HUES6 (cell line): ENCODE results near the gene PDE11A.

Experiments
- H3K27ac ChIP-seq: 2 replicates; pipeline ENCODE4 v1.7.0; 2013; ENCODE audit warnings: low read depth, mild to moderate bottlenecking, low read length, inconsistent platforms
- H3K27me3 ChIP-seq: 2 replicates; pipeline ENCODE4 v1.6.1; 2013; ENCODE audit warnings: low read length; ENCODE audit not compliant: control insufficient read depth, insufficient read depth
- H3K36me3 ChIP-seq: 2 replicates; pipeline ENCODE4 v1.6.1; 2013; ENCODE audit warnings: low read length; ENCODE audit not compliant: control insufficient read depth, insufficient read depth
- H3K4me1 ChIP-seq: 2 replicates; pipeline ENCODE4 v1.6.1; 2013; ENCODE audit warnings: low read length; ENCODE audit not compliant: control insufficient read depth, insufficient read depth
- H3K4me3 ChIP-seq: 2 replicates; pipeline ENCODE4 v1.5.1; 2013; ENCODE audit warnings: low read depth, low read length
- H3K9ac ChIP-seq: one replicate; pipeline ENCODE4 v1.6.1; 2013; ENCODE audit warnings: mild to moderate bottlenecking, low read length
- H3K9me3 ChIP-seq: 2 replicates; pipeline ENCODE4 v1.6.1; 2013; ENCODE audit warnings: low read depth, low read length; ENCODE audit not compliant: control insufficient read depth, insufficient read depth

Gene PDE11A

GRCh38 chr2:177738461-177739235, 333.9 kb downstream of the PDE11A start:
- H3K27me3 ChIP-seq, result peaks cover 95% of the 10 kb centered on the region

GRCh38 chr2:177735318-177735803, 337.2 kb downstream of the PDE11A start:
- no peak overlapping the region for H3K4me3 ChIP-seq
- H3K9ac ChIP-seq, result no peak overlapping the region
- H3K27ac ChIP-seq, result no peak overlapping the region
- H3K36me3 ChIP-seq, result no peaks in the 10 kb centered on the region
- peaks cover 9% of the 10 kb centered on the region; the same call in 1 of the 2 replicates for H3K4me1 ChIP-seq
- H3K27me3 ChIP-seq, result peaks cover 95% of the 10 kb centered on the region
- H3K9me3 ChIP-seq, result no peaks in the 10 kb centered on the region

More at GRCh38 chr2:177738461-177739235, 333.9 kb downstream of the PDE11A start:
- Histone ChIP-seq H3K27ac (no peak overlapping the region), H3K36me3 (no peaks in the 10 kb centered on the region), H3K9me3 (no peaks in the 10 kb centered on the region), H3K4me3 (no peak overlapping the region), H3K4me1 (no peaks in the 10 kb centered on the region), H3K9ac (no peak overlapping the region)

- no peak overlapping the region for H3K4me3 ChIP-seq
- H3K9me3 ChIP-seq, result no peaks in the 10 kb centered on the region
- no peaks in the 10 kb centered on the region for H3K36me3 ChIP-seq
- no peak overlapping the region for H3K27ac ChIP-seq
- peaks cover 95% of the 10 kb centered on the region for H3K27me3 ChIP-seq
- H3K4me1 ChIP-seq, result peaks cover 9% of the 10 kb centered on the region; the same call in 1 of the 2 replicates
- no peak overlapping the region for H3K9ac ChIP-seq
Observed at GRCh38 chr2:177733322-177733855, 339.2 kb downstream of the PDE11A start.

- H3K27ac ChIP-seq, result no peak overlapping the region
- no peaks in the 10 kb centered on the region for H3K9me3 ChIP-seq
- peaks cover 9% of the 10 kb centered on the region; the same call in 1 of the 2 replicates for H3K4me1 ChIP-seq
- H3K9ac ChIP-seq, result no peak overlapping the region
- no peaks in the 10 kb centered on the region for H3K36me3 ChIP-seq
- H3K4me3 ChIP-seq, result no peak overlapping the region
- H3K27me3 ChIP-seq, result peaks cover 100% of the 10 kb centered on the region
Observed at GRCh38 chr2:177731384-177731783, 341.2 kb downstream of the PDE11A start.

GRCh38 chr2:177730792-177731191, 341.8 kb downstream of the PDE11A start:
- no peaks in the 10 kb centered on the region for H3K9me3 ChIP-seq
- peaks cover 9% of the 10 kb centered on the region; the same call in 1 of the 2 replicates for H3K4me1 ChIP-seq
- H3K36me3 ChIP-seq, result no peaks in the 10 kb centered on the region
- H3K4me3 ChIP-seq, result no peak overlapping the region
- H3K27me3 ChIP-seq, result peaks cover 100% of the 10 kb centered on the region
- H3K27ac ChIP-seq, result no peak overlapping the region
- H3K9ac ChIP-seq, result no peak overlapping the region

GRCh38 chr2:177730363-177730762, 342.2 kb downstream of the PDE11A start:
- Histone ChIP-seq H3K4me3 (no peak overlapping the region), H3K27ac (no peak overlapping the region), H3K4me1 (peaks cover 9% of the 10 kb centered on the region; the same call in 1 of the 2 replicates), H3K36me3 (no peaks in the 10 kb centered on the region), H3K9ac (no peak overlapping the region), H3K27me3 (peaks cover 100% of the 10 kb centered on the region), H3K9me3 (no peaks in the 10 kb centered on the region)

- Histone ChIP-seq H3K4me1 (peaks cover 11% of the 10 kb centered on the region; the same call in 1 of the 2 replicates), H3K27me3 (peaks cover 91% of the 10 kb centered on the region), H3K9ac (no peak overlapping the region), H3K4me3 (no peak overlapping the region), H3K36me3 (no peaks in the 10 kb centered on the region), H3K27ac (no peak overlapping the region), H3K9me3 (no peaks in the 10 kb centered on the region)
Observed at GRCh38 chr2:177728920-177729319, 343.7 kb downstream of the PDE11A start.

- Histone ChIP-seq H3K4me1 (peaks cover 11% of the 10 kb centered on the region; the same call in 1 of the 2 replicates), H3K4me3 (no peak overlapping the region), H3K27ac (no peak overlapping the region), H3K36me3 (no peaks in the 10 kb centered on the region), H3K27me3 (peaks cover 86% of the 10 kb centered on the region), H3K9ac (no peak overlapping the region), H3K9me3 (no peaks in the 10 kb centered on the region)
Observed at GRCh38 chr2:177728399-177728765, 344.2 kb downstream of the PDE11A start.

GRCh38 chr2:177727577-177728398, 344.8 kb downstream of the PDE11A start:
- Histone ChIP-seq H3K4me3 (no peak overlapping the region), H3K4me1 (peaks cover 11% of the 10 kb centered on the region; the same call in 1 of the 2 replicates), H3K27ac (no peak overlapping the region), H3K9me3 (no peaks in the 10 kb centered on the region), H3K9ac (no peak overlapping the region), H3K36me3 (no peaks in the 10 kb centered on the region), H3K27me3 (peaks cover 83% of the 10 kb centered on the region)

GRCh38 chr2:177726931-177727348, 345.6 kb downstream of the PDE11A start:
- peaks cover 75% of the 10 kb centered on the region for H3K27me3 ChIP-seq
- no peaks in the 10 kb centered on the region for H3K9me3 ChIP-seq
- H3K27ac ChIP-seq, result no peak overlapping the region
- H3K9ac ChIP-seq, result no peak overlapping the region
- H3K36me3 ChIP-seq, result no peaks in the 10 kb centered on the region
- peaks cover 11% of the 10 kb centered on the region; the same call in 1 of the 2 replicates for H3K4me1 ChIP-seq
- no peak overlapping the region for H3K4me3 ChIP-seq
